Measurements from ENCODE around the gene INS. TPM values are rescaled to one million over a fixed set of nuclear protein-coding genes. Genes with fewer than 3 reads are reported as not detected.

INS gene
- total RNA-seq, 1 donor from 2014 or later = not detected

- peak; percentile 6 for DNase-seq
- Histone ChIP-seq H3K27ac (replicated peaks) (no peak overlapping the region), H3K9me3 (replicated peaks) (peaks cover 9% of the 10 kb centered on the region), H3K36me3 (no peaks in the 10 kb centered on the region), H3K27me3 (ENCODE audit: low read depth) (peaks cover 17% of the 10 kb centered on the region), H3K4me3 (no peak overlapping the region), H3K4me1 (no peaks in the 10 kb centered on the region)
- no peak for TF ChIP-seq CTCF (IDR thresholded peaks at IDR 0.05; ENCODE audit: borderline replicate concordance)
- intact Hi-C loops (cut with micrococcal nuclease) = no loop called here
These were observed 42.6 kb upstream of the INS start for GRCh38 chr11:2203440-2204259.

- H3K4me1 ChIP-seq = no peaks in the 10 kb centered on the region
- H3K36me3 ChIP-seq = no peaks in the 10 kb centered on the region
- H3K27me3 ChIP-seq (ENCODE audit: low read depth) = peaks cover 14% of the 10 kb centered on the region
- H3K9me3 ChIP-seq (replicated peaks) = peaks cover 9% of the 10 kb centered on the region
- no peak overlapping the region for H3K4me3 ChIP-seq
- no peak for TF ChIP-seq CTCF (IDR thresholded peaks at IDR 0.05; ENCODE audit: borderline replicate concordance)
- peak; percentile 9 for DNase-seq
- no peak overlapping the region for H3K27ac ChIP-seq (replicated peaks)
- intact Hi-C loops (cut with micrococcal nuclease) = no loop called here
These were observed 42.0 kb upstream of the INS start for GRCh38 chr11:2202900-2203439.

DNA sequence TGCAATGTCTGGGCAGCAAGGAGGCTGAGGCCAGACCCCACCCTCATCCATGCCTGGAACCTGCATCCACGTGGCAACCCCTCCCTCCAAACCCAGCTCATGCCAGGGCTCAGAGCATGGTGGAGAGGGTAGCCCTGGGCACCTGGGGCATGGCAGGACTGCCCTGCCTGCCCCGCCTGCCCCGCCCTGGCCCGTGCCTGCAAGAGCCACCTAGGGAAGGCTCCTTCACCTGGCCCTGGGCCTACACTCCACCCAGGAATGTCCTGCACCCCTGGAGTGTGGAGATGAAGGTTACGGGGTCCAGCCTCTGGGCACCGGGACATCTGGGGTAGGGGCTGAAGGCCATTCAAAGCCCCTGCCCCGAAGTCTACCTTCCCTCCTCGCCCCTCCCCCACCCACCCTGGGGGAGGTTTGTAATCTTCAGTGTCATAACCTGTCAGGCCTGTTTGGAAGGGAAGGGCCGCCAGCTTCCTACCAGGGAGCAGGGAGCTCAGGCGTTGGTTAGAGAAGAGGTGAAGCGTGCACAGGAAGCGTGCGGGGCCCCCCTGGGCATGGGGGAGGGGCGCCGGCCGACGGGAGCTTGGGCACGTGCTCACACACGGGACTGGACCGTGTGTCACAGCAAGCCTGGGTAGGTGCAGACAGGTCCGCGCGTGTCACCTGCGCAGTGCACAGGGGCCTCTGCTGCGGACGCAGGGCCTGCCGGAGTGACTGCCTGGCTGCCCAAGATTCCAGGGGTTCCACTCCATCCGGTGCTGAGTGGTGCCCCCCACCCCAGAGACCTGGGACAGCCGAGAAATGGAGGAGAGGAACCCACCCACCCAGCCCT, 41.3 kb upstream of the INS start:
- no peaks in the 10 kb centered on the region for H3K4me1 ChIP-seq
- no peaks in the 10 kb centered on the region for H3K36me3 ChIP-seq
- no peak for TF ChIP-seq CTCF (IDR thresholded peaks at IDR 0.05; ENCODE audit: borderline replicate concordance)
- no peak overlapping the region for H3K4me3 ChIP-seq
- intact Hi-C loops (cut with micrococcal nuclease) = no loop called here
- H3K27me3 ChIP-seq (ENCODE audit: low read depth) = peaks cover 9% of the 10 kb centered on the region
- H3K9me3 ChIP-seq (replicated peaks) = peaks cover 4% of the 10 kb centered on the region
- DNase-seq = peak; percentile 11
- no peak overlapping the region for H3K27ac ChIP-seq (replicated peaks)

GRCh38 chr11:2201542-2201941, 40.5 kb upstream of the INS start:
- Histone ChIP-seq H3K4me1 (no peaks in the 10 kb centered on the region), H3K36me3 (no peaks in the 10 kb centered on the region), H3K27me3 (ENCODE audit: low read depth) (peaks cover 9% of the 10 kb centered on the region), H3K9me3 (replicated peaks) (no peaks in the 10 kb centered on the region), H3K4me3 (no peak overlapping the region), H3K27ac (replicated peaks) (no peak overlapping the region)
- peak; percentile 2 for DNase-seq
- intact Hi-C loops (cut with micrococcal nuclease) = no loop called here
- TF ChIP-seq CTCF (IDR thresholded peaks at IDR 0.05; ENCODE audit: borderline replicate concordance) = no peak

GRCh38 chr11:2200957-2201519, 40.0 kb upstream of the INS start:
- Histone ChIP-seq H3K27me3 (ENCODE audit: low read depth) (peaks cover 9% of the 10 kb centered on the region), H3K36me3 (no peaks in the 10 kb centered on the region), H3K9me3 (replicated peaks) (no peaks in the 10 kb centered on the region), H3K4me1 (no peaks in the 10 kb centered on the region), H3K27ac (replicated peaks) (no peak overlapping the region), H3K4me3 (no peak overlapping the region)
- no peak for DNase-seq
- intact Hi-C loops (cut with micrococcal nuclease) = no loop called here
- no peak for TF ChIP-seq CTCF (IDR thresholded peaks at IDR 0.05; ENCODE audit: borderline replicate concordance)

All from left ventricle myocardium inferior (tissue), 1 donor.